HG03196 (cell line): ENCODE results near the gene PADI2.

Experiments used
- ATAC-seq: cut with Tn5 transposase; IDR thresholded peaks from one replicate; pipeline ENCODE4 v1.9.1; 2021; ENCODE audit not compliant: unreplicated experiment

The PADI2 gene

GRCh38 chr1:17119076-17119772 lies at the start of gene PADI2:
TSS of gene PADI2 (minus strand) at chr1:17119451. CDS start at chr1:17119371, 80 bp downstream.
- ATAC-seq, result no peak

GRCh38 chr1:17168091-17168876 lies 49.0 kb upstream of the PADI2 start:
- ATAC-seq, result no peak

- ATAC-seq, result no peak
Measured at GRCh38 chr1:17167786-17168090, 48.5 kb upstream of the PADI2 start.

GRCh38 chr1:17167041-17167785 lies 48.0 kb upstream of the PADI2 start:
- no peak for ATAC-seq

- no peak for ATAC-seq
Measured at GRCh38 chr1:17165823-17166222, 46.6 kb upstream of the PADI2 start.

- ATAC-seq, result no peak
Measured at GRCh38 chr1:17163789-17164666, 44.8 kb upstream of the PADI2 start.

- ATAC-seq, result no peak
Measured at GRCh38 chr1:17163371-17163770, 44.1 kb upstream of the PADI2 start.

- ATAC-seq, result no peak
Measured at GRCh38 chr1:17162941-17163340, 43.7 kb upstream of the PADI2 start.

GRCh38 chr1:17161926-17162800 lies 42.9 kb upstream of the PADI2 start:
- ATAC-seq, result no peak

GRCh38 chr1:17161137-17161740 lies 42.0 kb upstream of the PADI2 start:
- no peak for ATAC-seq

GRCh38 chr1:17158961-17159360 lies 39.7 kb upstream of the PADI2 start:
- ATAC-seq, result no peak

- ATAC-seq, result no peak
Measured at GRCh38 chr1:17156108-17156507, 36.9 kb upstream of the PADI2 start.

- no peak for ATAC-seq
Measured at GRCh38 chr1:17155257-17155920, 36.1 kb upstream of the PADI2 start.

GRCh38 chr1:17149771-17150170 lies 30.5 kb upstream of the PADI2 start:
- no peak for ATAC-seq

- no peak for ATAC-seq
Measured at GRCh38 chr1:17148950-17149608, 29.8 kb upstream of the PADI2 start.

GRCh38 chr1:17145648-17146047 lies 26.4 kb upstream of the PADI2 start:
- ATAC-seq, result no peak

- no peak for ATAC-seq
Measured at GRCh38 chr1:17143760-17144159, 24.5 kb upstream of the PADI2 start.

- ATAC-seq, result no peak
Measured at GRCh38 chr1:17141441-17142197, 22.4 kb upstream of the PADI2 start.
